ENCODE measurements around the gene SIPA1L3. TPM values are rescaled to one million over a fixed set of nuclear protein-coding genes. Genes with fewer than 3 reads are reported as not detected.

The SIPA1L3 gene
- polyA plus RNA-seq, 1 donor from 2014 or later = 2.8 TPM

- no peak for TF ChIP-seq REST (IDR thresholded peaks at IDR 0.05; ENCODE audit: borderline replicate concordance)
These were observed 23.4 kb downstream of the SIPA1L3 start (continued) for GRCh38 chr19:37930416-37930815.

GRCh38 chr19:37931881-37932655 lies 25.1 kb downstream of the SIPA1L3 start:
- Histone ChIP-seq H2AFZ (ENCODE audit: low read depth, low read length) (no peak overlapping the region), H3K4me3 (ENCODE audit: low read length) (peak overlapping the region; percentile 47), H3F3A (ENCODE audit: insufficient read depth, low read length, poor library complexity, severe bottlenecking) (no peaks in the 10 kb centered on the region), H3K4me2 (ENCODE audit: low read length) (no peak overlapping the region), H4K20me1 (ENCODE audit: insufficient read depth) (no peaks in the 10 kb centered on the region), H3K79me2 (replicated peaks; ENCODE audit: insufficient read depth, low read length) (no peaks in the 10 kb centered on the region), H3K36me3 (ENCODE audit: insufficient read depth, low read length) (no peaks in the 10 kb centered on the region), H3K27me3 (ENCODE audit: insufficient read depth, low read depth, low read length) (no peaks in the 10 kb centered on the region), H3K9ac (ENCODE audit: low read length) (peak overlapping the region; percentile 3), H3K27ac (ENCODE audit: low read length) (no peak overlapping the region), H3K9me2 (ENCODE audit: insufficient read depth, low read length) (no peaks in the 10 kb centered on the region), H3K9me3 (ENCODE audit: low read length) (no peaks in the 10 kb centered on the region)
- TF ChIP-seq CTCF (IDR thresholded peaks at IDR 0.05; ENCODE audit: poor library complexity, severe bottlenecking) (no peak), MXI1 (conservative IDR thresholded peaks at IDR 0.05; ENCODE audit: poor library complexity, severe bottlenecking) (no peak), SMC3 (conservative IDR thresholded peaks at IDR 0.05; ENCODE audit: poor library complexity) (no peak), EP300 (conservative IDR thresholded peaks at IDR 0.05; ENCODE audit: poor library complexity, severe bottlenecking) (no peak), RAD21 (conservative IDR thresholded peaks at IDR 0.05) (no peak)

GRCh38 chr19:37932985-37933936 lies 26.3 kb downstream of the SIPA1L3 start:
- Histone ChIP-seq H3K79me2 (replicated peaks; ENCODE audit: insufficient read depth, low read length) (no peaks in the 10 kb centered on the region), H3K4me3 (ENCODE audit: low read length) (peak overlapping the region; percentile 23), H3K9me3 (ENCODE audit: low read length) (no peaks in the 10 kb centered on the region), H3F3A (ENCODE audit: insufficient read depth, low read length, poor library complexity, severe bottlenecking) (no peaks in the 10 kb centered on the region), H3K36me3 (ENCODE audit: insufficient read depth, low read length) (no peaks in the 10 kb centered on the region), H4K20me1 (ENCODE audit: insufficient read depth) (no peaks in the 10 kb centered on the region), H3K27me3 (ENCODE audit: insufficient read depth, low read depth, low read length) (no peaks in the 10 kb centered on the region), H3K9me2 (ENCODE audit: insufficient read depth, low read length) (no peaks in the 10 kb centered on the region), H2AFZ (ENCODE audit: low read depth, low read length) (no peak overlapping the region), H3K4me2 (ENCODE audit: low read length) (no peak overlapping the region), H3K9ac (ENCODE audit: low read length) (peak overlapping the region; percentile 7), H3K27ac (ENCODE audit: low read length) (peak overlapping the region; percentile 50)
- TF ChIP-seq MXI1 (conservative IDR thresholded peaks at IDR 0.05; ENCODE audit: poor library complexity, severe bottlenecking) = no peak
- TF ChIP-seq SMC3 (conservative IDR thresholded peaks at IDR 0.05; ENCODE audit: poor library complexity) = no peak
- no peak for TF ChIP-seq EP300 (conservative IDR thresholded peaks at IDR 0.05; ENCODE audit: poor library complexity, severe bottlenecking)
- no peak for TF ChIP-seq RAD21 (conservative IDR thresholded peaks at IDR 0.05)
- no peak for TF ChIP-seq EZH2 (IDR thresholded peaks at IDR 0.05; ENCODE audit: borderline replicate concordance, insufficient read depth, low read length, poor library complexity, severe bottlenecking)
- TF ChIP-seq TAF1 (IDR thresholded peaks at IDR 0.05; ENCODE audit: low read depth) = no peak
- no peak for TF ChIP-seq REST (IDR thresholded peaks at IDR 0.05; ENCODE audit: borderline replicate concordance)
- no peak for TF ChIP-seq POLR2AphosphoS5 (IDR thresholded peaks at IDR 0.05)
- no peak for TF ChIP-seq CTCF (IDR thresholded peaks at IDR 0.05; ENCODE audit: poor library complexity, severe bottlenecking)

Measured in neural cell (in vitro differentiated cells).